GM20431 (cell line): ENCODE data around the gene RFX7.
"Not testable (repeated sequence)": the region's sequence is repeated elsewhere in the genome, so short reads cannot be mapped to it uniquely, and the experiment has no call there.

Experiments used
- in situ Hi-C: fragments of 300-500 bp; cut with MseI, MboI; formaldehyde crosslinking; loops from one replicate; pipeline ENCODE4 v1.15.0; 2020; ENCODE audit warnings: low sequenced_read_pairs; ENCODE audit not compliant: unreplicated experiment

RFX7 gene

DNA sequence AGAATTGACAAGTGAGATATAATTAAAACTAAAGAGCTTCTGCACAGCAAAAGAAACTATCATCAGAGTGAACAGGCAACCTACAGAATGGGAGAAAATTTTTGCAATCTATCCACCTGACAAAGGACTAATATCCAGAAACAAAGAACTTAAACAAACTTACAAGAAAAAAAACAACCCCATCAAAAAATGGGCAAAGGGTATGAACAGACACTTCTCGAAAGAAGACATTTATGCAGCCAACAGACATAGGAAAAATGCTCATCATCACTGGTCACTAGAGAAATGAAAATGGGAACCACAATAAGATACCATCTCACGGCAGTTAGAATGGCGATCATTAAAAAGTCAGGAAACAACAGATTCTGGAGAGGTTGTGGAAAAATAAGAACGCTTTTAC lies 88.9 kb downstream of the RFX7 start:
- in situ Hi-C loops, result not testable (repeated sequence)

- in situ Hi-C loops, result no loop called here
Observed at GRCh38 chr15:56150204-56150603, 93.5 kb downstream of the RFX7 start.

GRCh38 chr15:56148064-56148463 lies 95.6 kb downstream of the RFX7 start:
- in situ Hi-C loops, result no loop called here

GRCh38 chr15:56146756-56147155 lies 96.9 kb downstream of the RFX7 start:
- in situ Hi-C loops, result no loop called here

DNA sequence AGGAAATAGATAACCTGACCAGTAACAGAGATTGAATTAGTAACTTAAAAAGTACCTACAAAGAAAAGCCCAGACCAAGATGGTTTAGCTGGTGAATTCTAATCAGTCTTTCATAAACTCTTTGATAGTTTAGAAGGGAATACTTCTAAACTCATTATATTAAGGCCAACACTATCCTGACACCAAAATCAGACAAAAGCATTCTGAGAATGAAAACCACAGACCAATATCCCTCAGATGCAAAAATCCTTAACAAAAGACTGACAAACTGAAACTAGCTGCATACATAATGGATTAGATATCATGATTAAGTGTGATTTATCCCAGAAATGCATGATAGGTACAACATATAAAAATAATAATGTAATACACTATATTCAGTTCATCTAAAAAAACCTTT lies 115.6 kb downstream of the RFX7 start:
- in situ Hi-C loops, result no loop called here

DNA sequence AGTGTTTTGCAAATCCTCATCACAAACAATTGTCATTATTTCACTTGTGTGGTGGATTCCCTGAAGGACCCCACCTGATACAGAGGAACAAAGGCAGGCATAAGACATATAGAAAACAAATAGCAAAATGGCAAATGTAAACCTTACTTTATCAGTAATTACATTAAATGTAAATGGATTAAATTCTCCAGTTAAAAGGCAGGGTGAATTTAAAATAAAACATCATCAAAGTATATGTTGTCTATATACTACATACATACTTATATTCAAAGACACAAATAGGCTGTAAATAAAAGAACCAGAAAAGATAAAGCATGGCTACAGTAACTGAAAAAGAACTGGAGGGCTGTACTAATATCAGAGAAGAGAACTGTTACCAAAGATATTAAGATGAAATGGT lies 117.3 kb downstream of the RFX7 start:
- in situ Hi-C loops, result no loop called here

GRCh38 chr15:56124391-56124790 lies 119.3 kb downstream of the RFX7 start:
- in situ Hi-C loops, result no loop called here

DNA sequence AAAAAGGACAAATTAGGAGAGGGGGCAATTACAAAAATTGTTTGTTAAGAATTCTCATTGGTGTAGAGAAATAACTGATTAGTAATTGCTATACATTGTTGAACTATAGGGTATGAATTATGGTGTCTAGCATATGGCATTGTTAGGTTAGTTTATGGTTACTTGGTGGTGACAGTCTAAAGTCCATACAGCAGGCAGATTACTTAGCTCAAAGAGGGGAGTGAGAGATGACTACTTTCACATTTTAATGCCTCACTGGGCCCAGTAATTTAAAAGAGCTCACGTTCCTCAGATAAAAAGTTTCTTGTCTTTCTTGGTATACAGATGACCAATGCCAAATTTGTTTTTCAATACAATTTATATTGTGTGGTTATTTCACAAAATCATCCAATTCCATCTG lies 137.8 kb downstream of the RFX7 start:
- in situ Hi-C loops, result no loop called here

- in situ Hi-C loops, result no loop called here
Observed at GRCh38 chr15:56102441-56102840, 141.2 kb downstream of the RFX7 start.

GRCh38 chr15:56099311-56099710 lies 144.4 kb downstream of the RFX7 start:
- in situ Hi-C loops, result no loop called here

GRCh38 chr15:56098195-56098863 lies 145.3 kb downstream of the RFX7 start:
- in situ Hi-C loops, result no loop called here

DNA sequence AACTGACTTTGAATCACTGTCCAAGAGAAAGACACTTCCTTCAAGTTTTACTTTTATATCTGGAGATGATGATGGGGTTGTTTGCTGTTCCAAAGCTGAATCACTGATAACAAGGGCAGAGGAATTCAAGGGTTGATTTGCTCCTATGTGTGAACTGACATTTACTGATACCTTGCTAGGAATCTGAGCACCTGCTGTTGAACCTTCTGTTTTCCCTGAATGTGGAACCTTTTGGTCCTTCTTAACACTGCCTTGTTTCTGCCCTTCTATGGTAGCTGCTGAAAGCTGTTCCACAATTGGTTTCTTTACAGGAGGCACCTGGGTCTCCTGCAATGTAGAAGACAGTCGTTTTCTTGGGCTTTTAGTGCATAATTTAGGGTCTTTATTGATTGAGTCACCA lies 148.3 kb downstream of the RFX7 start:
- in situ Hi-C loops, result no loop called here

DNA sequence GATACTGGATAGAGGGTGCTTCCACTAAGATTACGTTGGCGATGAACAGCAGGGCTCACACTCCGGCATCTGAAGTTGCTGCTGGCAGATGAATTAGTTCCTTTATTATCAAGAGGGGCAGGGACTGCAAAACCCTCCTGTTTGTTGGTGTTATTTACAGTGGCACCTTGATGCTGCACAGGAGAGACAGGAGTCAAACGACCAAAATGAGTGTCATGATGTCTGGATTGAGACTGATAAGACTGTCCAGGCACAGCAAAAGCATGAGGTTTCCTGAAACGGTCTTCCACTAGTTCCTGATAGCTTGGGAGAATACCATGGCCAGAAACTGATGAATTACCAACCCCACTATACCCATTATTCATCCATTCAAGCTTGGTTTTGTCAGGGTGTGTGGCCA lies 149.5 kb downstream of the RFX7 start:
- in situ Hi-C loops, result no loop called here

GRCh38 chr15:56088389-56088788 lies 155.3 kb downstream of the RFX7 start:
- in situ Hi-C loops, result no loop called here

- in situ Hi-C loops, result no loop called here
Observed at GRCh38 chr15:56086566-56086965, 157.1 kb downstream of the RFX7 start.

- in situ Hi-C loops, result no loop called here
Observed at GRCh38 chr15:56082263-56082761, 161.4 kb downstream of the RFX7 start.

- in situ Hi-C loops, result no loop called here
Observed at GRCh38 chr15:56077081-56077480, 166.6 kb downstream of the RFX7 start.

- in situ Hi-C loops, result no loop called here
Observed at GRCh38 chr15:56076640-56077039, 167.0 kb downstream of the RFX7 start.

- in situ Hi-C loops, result no loop called here
Observed at GRCh38 chr15:56074481-56075265, 169.0 kb downstream of the RFX7 start.

- in situ Hi-C loops, result no loop called here
Observed at GRCh38 chr15:56064152-56064551, 179.5 kb downstream of the RFX7 start.

GRCh38 chr15:56059716-56060115 lies 184.0 kb downstream of the RFX7 start:
- in situ Hi-C loops, result no loop called here

DNA sequence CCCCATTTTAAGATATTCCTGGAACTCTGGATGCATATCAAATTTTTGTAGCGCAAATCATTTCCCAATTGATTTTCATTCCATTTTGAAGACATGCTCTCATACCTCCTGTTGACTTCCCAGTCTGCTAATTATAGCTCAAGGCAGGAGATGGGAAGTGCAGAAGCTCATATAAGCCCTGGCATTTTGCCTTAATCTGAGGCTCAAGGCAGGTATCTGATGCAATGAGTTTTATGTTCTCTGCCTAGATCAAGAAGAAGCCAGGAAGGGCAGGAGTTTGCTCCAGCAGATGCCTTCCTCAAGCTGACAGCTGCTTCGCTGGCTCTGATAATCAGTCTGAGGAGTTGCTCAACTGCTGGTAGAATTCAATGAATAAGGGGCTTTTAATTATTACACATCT lies 184.7 kb downstream of the RFX7 start:
- in situ Hi-C loops, result no loop called here
